PC-3 (cell line): ENCODE measurements around the gene COL4A1. TPM values are rescaled to one million over a fixed set of nuclear protein-coding genes. Genes with fewer than 3 reads are reported as not detected.

ENCODE experiments used
- ATAC-seq: fragments of 200-7000 bp; cut with Tn5 transposase; 2 replicates; pipeline ENCODE4 v1.9.1; 2020; ENCODE audit warnings: mild to moderate bottlenecking, moderate library complexity
- BruUV-seq: library from RNA; stranded (reverse); fragments of 400-500 nt; replicated peaks from 2 replicates; lab custom pipeline; 2021; lab: Mats Ljungman, UMichigan
- CTCF ChIA-PET: fragments of 300-600 bp; sonication (Branson Sonifier 250); formaldehyde crosslinking; loops from one replicate; lab custom pipeline; 2022; ENCODE audit warnings: antibody characterized with exemption; lab: Charles Lee
- POLR2A ChIA-PET: fragments of 300-600 bp; sonication (Branson Sonifier 250); formaldehyde crosslinking; loops from one replicate; lab custom pipeline; 2022; ENCODE audit warnings: antibody characterized with exemption; ENCODE audit not compliant: unreplicated experiment; lab: Charles Lee
- DNase-seq: peaks from one replicate; pipeline ENCODE4 v3.0.0-alpha.2; 2015
- H2AFZ ChIP-seq: fragments of 300-600 bp; sonication (generic); 2 replicates; pipeline ENCODE4 v1.6.0; 2016; ENCODE audit warnings: antibody characterized with exemption, low read length
- H3F3A ChIP-seq: fragments of 300-600 bp; sonication (generic); one replicate; pipeline ENCODE4 v1.6.0; 2017; ENCODE audit warnings: antibody characterized with exemption, low read length, control low read depth, mild to moderate bottlenecking; ENCODE audit not compliant: unreplicated experiment
- H3K27ac ChIP-seq: fragments of 300-600 bp; sonication (generic); 2 replicates; pipeline ENCODE4 v1.5.1; 2016; ENCODE audit warnings: mild to moderate bottlenecking, low read length
- H3K27me3 ChIP-seq: fragments of 300-600 bp; sonication (generic); 2 replicates; pipeline ENCODE4 v1.6.1; 2016; ENCODE audit warnings: low read length, mixed read lengths
- H3K36me3 ChIP-seq: fragments of 300-600 bp; sonication (generic); 2 replicates; pipeline ENCODE4 v1.6.1; 2016; ENCODE audit warnings: low read depth, mixed run types, low read length, mixed read lengths
- H3K4me1 ChIP-seq: fragments of 300-600 bp; sonication (generic); 2 replicates; pipeline ENCODE4 v1.5.1; 2016; ENCODE audit warnings: low read length; ENCODE audit not compliant: insufficient read depth
- H3K4me2 ChIP-seq: fragments of 300-600 bp; sonication (generic); 2 replicates; pipeline ENCODE4 v1.6.0; 2016; ENCODE audit warnings: low read length
- H3K4me3 ChIP-seq: fragments of 300-600 bp; sonication (generic); 2 replicates; pipeline ENCODE4 v1.5.1; 2016; ENCODE audit warnings: mild to moderate bottlenecking, low read length, mixed read lengths
- H3K79me2 ChIP-seq: fragments of 300-600 bp; sonication (generic); 2 replicates; pipeline ENCODE4 v1.6.1; 2017; ENCODE audit warnings: low read length, mixed read lengths
- H3K9ac ChIP-seq: fragments of 300-600 bp; sonication (generic); 2 replicates; pipeline ENCODE4 v1.6.0; 2016; ENCODE audit warnings: mild to moderate bottlenecking, low read length
- H3K9me2 ChIP-seq: fragments of 300-600 bp; sonication (generic); replicated peaks from 2 replicates; pipeline ENCODE4 v1.6.1; 2016; ENCODE audit warnings: mixed run types, low read length, mixed read lengths
- H3K9me3 ChIP-seq: fragments of 300-600 bp; sonication (generic); 2 replicates; pipeline ENCODE4 v1.6.1; 2016; ENCODE audit warnings: low read length, mixed read lengths
- H4K20me1 ChIP-seq: fragments of 300-600 bp; sonication (generic); 2 replicates; pipeline ENCODE4 v1.6.1; 2016; ENCODE audit warnings: low read length, mixed read lengths
- CTCF ChIP-seq: fragments of 300-600 bp; sonication (generic); conservative IDR thresholded peaks from 2 replicates; pipeline ENCODE4 v1.5.1; 2017; ENCODE audit warnings: antibody characterized with exemption, low read depth, mild to moderate bottlenecking, low read length
- EZH2 ChIP-seq: fragments of 300-600 bp; sonication (generic); IDR thresholded peaks from one replicate; pipeline ENCODE4 v1.6.1; 2017; ENCODE audit warnings: antibody characterized with exemption, mild to moderate bottlenecking, low read length; ENCODE audit not compliant: unreplicated experiment
- EZH2phosphoT487 ChIP-seq: fragments of 300-600 bp; sonication (generic); IDR thresholded peaks from 2 replicates; pipeline ENCODE4 v1.6.1; 2018; ENCODE audit warnings: mild to moderate bottlenecking, antibody characterized with exemption, low read length, borderline replicate concordance
- intact Hi-C: fragments of 100-400 bp; cut with micrococcal nuclease; formaldehyde crosslinking; loops from 2 replicates; pipeline ENCODE4 v1.9.0; 2023
- total RNA-seq: library from RNA; depleted of rRNA; stranded (reverse); fragments of >200 nt; gene quantifications from 2 replicates; pipeline ENCODE4 v1.2.3, GENCODE V29; 2014

COL4A1 gene
- total RNA-seq, 1 experiment from 2014 or later, result 48.7 TPM

GRCh38 chr13:110151462-110151861 is 155.5 kb downstream of the COL4A1 start:
- ATAC-seq (no peak), DNase-seq (no peak)
- Histone ChIP-seq H2AFZ (no peak overlapping the region), H3K4me1 (no peaks in the 10 kb centered on the region; the same call in 1 of the 2 replicates), H4K20me1 (no peaks in the 10 kb centered on the region), H3K79me2 (no peaks in the 10 kb centered on the region), H3K4me2 (no peak overlapping the region), H3K9me2 (no peaks in the 10 kb centered on the region), H3F3A (no peaks in the 10 kb centered on the region), H3K27ac (no peak overlapping the region), H3K9me3 (no peaks in the 10 kb centered on the region), H3K4me3 (no peak overlapping the region), H3K27me3 (no peaks in the 10 kb centered on the region), H3K9ac (no peak overlapping the region), H3K36me3 (no peaks in the 10 kb centered on the region)
- intact Hi-C loops, result no loop called here
- POLR2A ChIA-PET, result no interaction called here
- CTCF ChIA-PET, result no interaction called here
- BruUV-seq, result no TSS peak
- no peak for TF ChIP-seq EZH2
- no peak for TF ChIP-seq EZH2phosphoT487
- TF ChIP-seq CTCF, result no peak

- ATAC-seq (peak; percentile 48; the same call in 1 of the 2 replicates), DNase-seq (peak; percentile 27)
- no peaks in the 10 kb centered on the region for H3K9me2 ChIP-seq
- H2AFZ ChIP-seq, result no peak overlapping the region
- H3F3A ChIP-seq, result no peaks in the 10 kb centered on the region
- H3K4me1 ChIP-seq, result no peaks in the 10 kb centered on the region; the same call in 1 of the 2 replicates
- intact Hi-C loops, result no loop called here
- no peak for TF ChIP-seq EZH2phosphoT487
- TF ChIP-seq CTCF, result no peak
- no peak for TF ChIP-seq EZH2
- ChIA-PET CTCF (no interaction called here), POLR2A (no interaction called here)
- H4K20me1 ChIP-seq, result no peaks in the 10 kb centered on the region
- no peaks in the 10 kb centered on the region for H3K79me2 ChIP-seq
- no peak overlapping the region for H3K27ac ChIP-seq
- no peak overlapping the region for H3K4me2 ChIP-seq
- no TSS peak for BruUV-seq
- H3K4me3 ChIP-seq, result no peak overlapping the region
- H3K36me3 ChIP-seq, result no peaks in the 10 kb centered on the region
- no peak overlapping the region for H3K9ac ChIP-seq
- H3K27me3 ChIP-seq, result no peaks in the 10 kb centered on the region
- H3K9me3 ChIP-seq, result no peaks in the 10 kb centered on the region
Measured at GRCh38 chr13:110150384-110151101, 156.4 kb downstream of the COL4A1 start.

- intact Hi-C loops, result no loop called here
- CTCF ChIA-PET, result no interaction called here
- no peak overlapping the region for H3K4me2 ChIP-seq
- no peaks in the 10 kb centered on the region for H4K20me1 ChIP-seq
- TF ChIP-seq EZH2phosphoT487, result no peak
- TF ChIP-seq EZH2, result no peak
- TF ChIP-seq CTCF, result no peak
- no peaks in the 10 kb centered on the region for H3K9me2 ChIP-seq
- BruUV-seq, result no TSS peak
- ATAC-seq (no peak), DNase-seq (no peak)
- H3K27me3 ChIP-seq, result no peaks in the 10 kb centered on the region
- POLR2A ChIA-PET, result no interaction called here
- H2AFZ ChIP-seq, result no peak overlapping the region
- no peaks in the 10 kb centered on the region for H3F3A ChIP-seq
- H3K4me3 ChIP-seq, result no peak overlapping the region
- no peaks in the 10 kb centered on the region for H3K9me3 ChIP-seq
- H3K9ac ChIP-seq, result no peak overlapping the region
- no peaks in the 10 kb centered on the region; the same call in 1 of the 2 replicates for H3K4me1 ChIP-seq
- H3K79me2 ChIP-seq, result no peaks in the 10 kb centered on the region
- no peaks in the 10 kb centered on the region for H3K36me3 ChIP-seq
- H3K27ac ChIP-seq, result no peak overlapping the region
Measured at GRCh38 chr13:110149036-110149435, 157.9 kb downstream of the COL4A1 start.
